SK-N-SH (cell line): Measurements from ENCODE around the gene ACTN4. TPM values are rescaled to one million over a fixed set of nuclear protein-coding genes. Genes with fewer than 3 reads are reported as not detected.

Experiments
- CTCF ChIA-PET: fragments of 300-600, 350-600 bp; formaldehyde crosslinking; extraction: SDS; loops from one replicate; lab custom pipeline; 2021; lab: Yijun Ruan, JAX
- POLR2A ChIA-PET: fragments of 350-600 bp; sonication (Branson Sonifier 250); formaldehyde crosslinking; extraction: SDS; loops from one replicate; lab custom pipeline; 2020; ENCODE audit warnings: antibody characterized with exemption, inconsistent platforms; lab: Yijun Ruan, JAX
- DNase-seq: peaks from one replicate; pipeline ENCODE4 v3.0.0; 2012
- H2AFZ ChIP-seq: fragments of 200-600 bp; sonication (generic); 2 replicates; pipeline ENCODE4 v1.8.1; 2016; ENCODE audit warnings: antibody characterized with exemption, mild to moderate bottlenecking, low read depth
- H3F3A ChIP-seq: fragments of 200-600 bp; sonication (generic); replicated peaks from 2 replicates; pipeline ENCODE3; 2016; ENCODE audit warnings: antibody characterized with exemption, mild to moderate bottlenecking; ENCODE audit not compliant: insufficient read depth
- H3K27ac ChIP-seq, 2 experiments: fragments of 200-500 bp in 1 of 2; fragments of 200-600 bp in 1 of 2; sonication (Bioruptor generic) in 1 of 2; sonication (generic), shearing (Covaris generic) in 1 of 2; 2 replicates each; pipeline versions ENCODE4 v1.5.1 to v1.6.1; 2014 to 2016; ENCODE audit warnings: low read depth in 2 of 2, inconsistent platforms in 1 of 2, low read length in 1 of 2, mild to moderate bottlenecking in 1 of 2, mixed read lengths in 1 of 2
- H3K27me3 ChIP-seq: fragments of 200-600 bp; sonication (generic), shearing (Covaris generic); 2 replicates; pipeline ENCODE4 v1.6.1; 2016; ENCODE audit warnings: mixed run types; ENCODE audit not compliant: insufficient read depth
- H3K36me3 ChIP-seq, 2 experiments: fragments of 200-500 bp in 1 of 2; fragments of 200-600 bp in 1 of 2; sonication (Bioruptor generic) in 1 of 2; sonication (generic) in 1 of 2; replicated peaks in 1 of 2; 2 replicates each; pipeline versions ENCODE3 to v1.5.1; 2014 to 2016; ENCODE audit warnings: low read length in 1 of 2, mild to moderate bottlenecking in 1 of 2; ENCODE audit not compliant: insufficient read depth in 2 of 2, control insufficient read depth in 1 of 2
- H3K4me1 ChIP-seq, 2 experiments: fragments of 200-500 bp in 1 of 2; fragments of 200-600 bp in 1 of 2; sonication (Bioruptor generic) in 1 of 2; sonication (generic), shearing (Covaris generic) in 1 of 2; 2 replicates each; pipeline versions ENCODE4 v1.5.1 to v1.6.1; 2014 to 2016; ENCODE audit warnings: low read depth in 1 of 2, low read length in 1 of 2, mixed run types in 1 of 2; ENCODE audit not compliant: insufficient read depth in 2 of 2, control insufficient read depth in 1 of 2
- H3K4me2 ChIP-seq: fragments of 200-600 bp; sonication (generic), shearing (Covaris generic); 2 replicates; pipeline ENCODE4 v1.6.1; 2017; ENCODE audit warnings: mixed run types
- H3K4me3 ChIP-seq, 2 experiments: fragments of 200-500 bp in 1 of 2; fragments of 200-600 bp in 1 of 2; sonication (Bioruptor generic) in 1 of 2; sonication (generic), shearing (Covaris generic) in 1 of 2; 2 replicates each; pipeline versions ENCODE4 v1.5.1 to v1.8.1; 2014 to 2016; ENCODE audit warnings: low read depth in 2 of 2, inconsistent platforms in 1 of 2, low read length in 1 of 2, mild to moderate bottlenecking in 1 of 2, mixed read lengths in 1 of 2, moderate library complexity in 1 of 2
- H3K79me2 ChIP-seq: fragments of 200-600 bp; sonication (generic); 2 replicates; pipeline ENCODE4 v1.8.1; 2017; ENCODE audit warnings: mild to moderate bottlenecking; ENCODE audit not compliant: insufficient read depth
- H3K9ac ChIP-seq: fragments of 200-600 bp; sonication (generic); 2 replicates; pipeline ENCODE4 v1.6.1; 2017; ENCODE audit warnings: mixed run types
- H3K9me2 ChIP-seq: fragments of 200-600 bp; sonication (generic); 2 replicates; pipeline ENCODE4 v1.6.1; 2017; ENCODE audit warnings: mixed run types
- H3K9me3 ChIP-seq: fragments of 200-600 bp; sonication (generic); 2 replicates; pipeline ENCODE4 v1.6.1; 2017; ENCODE audit warnings: mixed run types, mild to moderate bottlenecking, moderate library complexity
- H4K20me1 ChIP-seq: fragments of 200-600 bp; sonication (generic); 2 replicates; pipeline ENCODE4 v1.6.1; 2017; ENCODE audit warnings: mild to moderate bottlenecking, mixed run types; ENCODE audit not compliant: insufficient read depth
- FOSL2 ChIP-seq: IDR thresholded peaks from 2 replicates; pipeline ENCODE4 v1.4.0; 2012; ENCODE audit warnings: low read depth, mild to moderate bottlenecking, moderate library complexity, borderline replicate concordance
- GABPA ChIP-seq: IDR thresholded peaks from 2 replicates; pipeline ENCODE4 v1.4.0; 2012; ENCODE audit warnings: low read depth, mild to moderate bottlenecking
- NFIC ChIP-seq: IDR thresholded peaks from 2 replicates; pipeline ENCODE4 v1.4.0; 2012; ENCODE audit warnings: borderline replicate concordance
- POLR2AphosphoS5 ChIP-seq: IDR thresholded peaks from 2 replicates; pipeline ENCODE4 v1.6.1; 2012; ENCODE audit warnings: low read depth, low read length
- RAD21 ChIP-seq: IDR thresholded peaks from 2 replicates; pipeline ENCODE4 v1.6.1; 2012; ENCODE audit warnings: mild to moderate bottlenecking, low read length
- RCOR1 ChIP-seq: fragments of 150-350 bp; IDR thresholded peaks from 2 replicates; pipeline ENCODE4 v1.6.1; 2017; ENCODE audit warnings: antibody characterized with exemption, low read length
- RXRA ChIP-seq: IDR thresholded peaks from 2 replicates; pipeline ENCODE4 v1.4.0; 2012; ENCODE audit warnings: low read depth, mild to moderate bottlenecking, borderline replicate concordance
- TAF1 ChIP-seq: IDR thresholded peaks from 2 replicates; pipeline ENCODE4 v1.6.1; 2012; ENCODE audit warnings: low read depth, mild to moderate bottlenecking, low read length, moderate library complexity, borderline replicate concordance
- TEAD4 ChIP-seq: IDR thresholded peaks from 2 replicates; pipeline ENCODE4 v1.4.0; 2012; ENCODE audit warnings: mild to moderate bottlenecking, borderline replicate concordance; ENCODE audit not compliant: insufficient read depth
- USF1 ChIP-seq: IDR thresholded peaks from 2 replicates; pipeline ENCODE4 v1.4.0; 2012; ENCODE audit warnings: low read depth, borderline replicate concordance
- WGBS: methylation state at CpG from one replicate; pipeline ENCODE4 v1.1.6; 2017; ENCODE audit warnings: low lambda C conversion rate; 5-methylcytosine and 5-hydroxymethylcytosine counted together
- polyA plus RNA-seq, 3 experiments: library from polyadenylated mRNA; depleted of rRNA; stranded (reverse); fragments of >200 nt; gene quantifications; 2 replicates each; pipeline ENCODE4 v1.2.3, GENCODE V29; 2012
- TF ChIP-seq, protein P1 (sequence below): IDR thresholded peaks from 2 replicates; pipeline ENCODE4 v1.4.0; 2012; ENCODE audit warnings: low read depth, borderline replicate concordance

ACTN4 gene
- polyA plus RNA-seq, 1 of the 3 experiments (the other 2 are of a cell fraction) = 598 TPM

DNA sequence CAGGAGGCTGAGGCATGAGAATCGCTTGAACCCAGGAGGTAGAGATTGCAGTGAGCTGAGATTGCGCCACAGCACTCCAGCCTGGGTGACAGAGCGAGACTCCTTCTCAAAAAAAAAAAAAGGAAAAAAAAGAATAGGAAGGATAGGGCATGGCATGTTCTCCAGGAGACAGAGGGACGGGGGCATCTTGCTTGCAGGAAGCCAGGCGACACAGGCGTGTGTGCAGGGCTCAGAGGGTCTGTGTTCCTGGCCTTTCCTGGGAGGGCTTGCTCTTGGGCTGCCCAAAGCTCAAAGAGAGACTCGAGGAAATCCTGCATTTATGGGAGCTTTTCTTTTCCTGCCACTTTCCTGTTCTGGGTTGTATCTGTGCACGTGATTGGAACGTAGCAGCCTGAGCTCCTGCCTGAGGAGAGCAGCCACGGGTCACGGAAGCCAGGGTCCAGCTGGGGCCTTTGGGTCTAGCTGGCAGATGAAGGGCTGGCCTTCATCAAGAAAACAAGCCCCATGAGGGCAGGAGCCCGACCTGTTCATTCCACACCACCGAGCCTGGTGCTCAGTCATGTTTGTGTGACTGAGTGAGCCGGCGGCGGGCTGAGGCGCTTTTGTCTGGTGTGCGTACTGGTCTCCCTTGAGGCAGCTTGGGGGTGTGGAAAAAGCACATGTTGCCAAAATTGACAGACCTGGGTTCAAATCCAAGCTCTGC, 52.3 kb downstream of the ACTN4 start:
- Histone ChIP-seq H3F3A (peaks cover 3% of the 10 kb centered on the region), H2AFZ (no peak overlapping the region), H3K4me1 (peaks cover 0 to 41% of the 10 kb centered on the region in 2 experiments; a peak in 1 of 4 replicates), H3K27me3 (no peaks in the 10 kb centered on the region), H3K4me3 (no peak overlapping the region)
- WGBS = 98% methylated on average over 18 of the region's 18 CpGs
- TF ChIP-seq POLR2AphosphoS5 (no peak), TEAD4 (no peak), RCOR1 (no peak), NFIC (no peak), TAF1 (no peak), USF1 (no peak), RXRA (no peak), RAD21 (no peak)
- TF ChIP-seq, all 33 proteins: peak for 0
- ChIA-PET CTCF (interaction anchor here (0.8 to 1.8 kb wide), 4 partner anchors 13 to 231 kb away, joined by 3 to 4 read pairs (median 4); partner anchors contain the start of genes MRPS12 and SARS2), POLR2A (no interaction called here)
- no peak overlapping the region; a peak in 1 of 4 replicates for H3K27ac ChIP-seq
- DNase-seq = no peak
- H3K4me2 ChIP-seq = no peak overlapping the region
- H3K9me3 ChIP-seq = no peaks in the 10 kb centered on the region
- H4K20me1 ChIP-seq = peaks cover 51% of the 10 kb centered on the region
- peaks cover 100% of the 10 kb centered on the region for H3K79me2 ChIP-seq
- H3K36me3 ChIP-seq = peaks cover 32 to 62% of the 10 kb centered on the region in 2 experiments
- no peaks in the 10 kb centered on the region for H3K9me2 ChIP-seq
- H3K9ac ChIP-seq = no peak overlapping the region

GRCh38 chr19:38700350-38700901, 53.0 kb downstream of the ACTN4 start:
- no peak overlapping the region for H2AFZ ChIP-seq
- ChIA-PET POLR2A (no interaction called here), CTCF (interaction anchor here (0.8 to 1.8 kb wide), 4 partner anchors 13 to 230 kb away, joined by 3 to 5 read pairs (median 4); partner anchors contain the start of genes MRPS12 and SARS2)
- peaks cover 100% of the 10 kb centered on the region for H3K79me2 ChIP-seq
- H3K36me3 ChIP-seq = peaks cover 36 to 66% of the 10 kb centered on the region in 2 experiments
- H3K4me2 ChIP-seq = no peak overlapping the region
- H3K9me3 ChIP-seq = no peaks in the 10 kb centered on the region
- H3K9me2 ChIP-seq = no peaks in the 10 kb centered on the region
- H3K27me3 ChIP-seq = no peaks in the 10 kb centered on the region
- peaks cover 3% of the 10 kb centered on the region for H3F3A ChIP-seq
- TF ChIP-seq GABPA (no peak), RXRA (no peak), FOSL2 (no peak)
- TF ChIP-seq, protein P1, sequence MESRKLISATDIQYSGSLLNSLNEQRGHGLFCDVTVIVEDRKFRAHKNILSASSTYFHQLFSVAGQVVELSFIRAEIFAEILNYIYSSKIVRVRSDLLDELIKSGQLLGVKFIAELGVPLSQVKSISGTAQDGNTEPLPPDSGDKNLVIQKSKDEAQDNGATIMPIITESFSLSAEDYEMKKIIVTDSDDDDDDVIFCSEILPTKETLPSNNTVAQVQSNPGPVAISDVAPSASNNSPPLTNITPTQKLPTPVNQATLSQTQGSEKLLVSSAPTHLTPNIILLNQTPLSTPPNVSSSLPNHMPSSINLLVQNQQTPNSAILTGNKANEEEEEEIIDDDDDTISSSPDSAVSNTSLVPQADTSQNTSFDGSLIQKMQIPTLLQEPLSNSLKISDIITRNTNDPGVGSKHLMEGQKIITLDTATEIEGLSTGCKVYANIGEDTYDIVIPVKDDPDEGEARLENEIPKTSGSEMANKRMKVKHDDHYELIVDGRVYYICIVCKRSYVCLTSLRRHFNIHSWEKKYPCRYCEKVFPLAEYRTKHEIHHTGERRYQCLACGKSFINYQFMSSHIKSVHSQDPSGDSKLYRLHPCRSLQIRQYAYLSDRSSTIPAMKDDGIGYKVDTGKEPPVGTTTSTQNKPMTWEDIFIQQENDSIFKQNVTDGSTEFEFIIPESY = no peak
- DNase-seq = no peak
- no peak overlapping the region for H3K9ac ChIP-seq
- H3K4me3 ChIP-seq = no peak overlapping the region
- H3K4me1 ChIP-seq = peaks cover 0 to 36% of the 10 kb centered on the region in 2 experiments; a peak in 1 of 4 replicates
- no peak overlapping the region; a peak in 1 of 4 replicates for H3K27ac ChIP-seq
- peaks cover 55% of the 10 kb centered on the region for H4K20me1 ChIP-seq
- 98% methylated on average over 8 of the region's 22 CpGs for WGBS
